NB4 (cell line): Measurements from ENCODE around the gene RETREG2.

Experiments
- DNase-seq: peaks from one replicate; pipeline ENCODE4 v3.0.0; 2010; ENCODE audit warnings: low read depth
- H3K4me3 ChIP-seq: one replicate; pipeline ENCODE4 v1.5.1; 2011; ENCODE audit warnings: mild to moderate bottlenecking, low read depth, low read length, moderate library complexity
- CTCF ChIP-seq: IDR thresholded peaks from one replicate; pipeline ENCODE4 v1.5.1; 2012; ENCODE audit warnings: low read depth, low read length
- MAX ChIP-seq: IDR thresholded peaks from 2 replicates; pipeline ENCODE4 v1.6.1; 2011; ENCODE audit warnings: low read depth, low read length
- MYC ChIP-seq: IDR thresholded peaks from 2 replicates; pipeline ENCODE4 v1.6.1; 2011; ENCODE audit warnings: low read depth, low read length
- POLR2A ChIP-seq: IDR thresholded peaks from 2 replicates; pipeline ENCODE4 v1.6.1; 2011; ENCODE audit warnings: mild to moderate bottlenecking; ENCODE audit not compliant: insufficient read length; ENCODE audit errors: extremely low read depth

RETREG2 gene

GRCh38 chr2:219207884-219208740 is 30.0 kb downstream of the RETREG2 start:
- DNase-seq: no peak
- TF ChIP-seq POLR2A (no peak), MYC (no peak), CTCF (no peak), MAX (no peak)
- H3K4me3 ChIP-seq: no peak overlapping the region

DNA sequence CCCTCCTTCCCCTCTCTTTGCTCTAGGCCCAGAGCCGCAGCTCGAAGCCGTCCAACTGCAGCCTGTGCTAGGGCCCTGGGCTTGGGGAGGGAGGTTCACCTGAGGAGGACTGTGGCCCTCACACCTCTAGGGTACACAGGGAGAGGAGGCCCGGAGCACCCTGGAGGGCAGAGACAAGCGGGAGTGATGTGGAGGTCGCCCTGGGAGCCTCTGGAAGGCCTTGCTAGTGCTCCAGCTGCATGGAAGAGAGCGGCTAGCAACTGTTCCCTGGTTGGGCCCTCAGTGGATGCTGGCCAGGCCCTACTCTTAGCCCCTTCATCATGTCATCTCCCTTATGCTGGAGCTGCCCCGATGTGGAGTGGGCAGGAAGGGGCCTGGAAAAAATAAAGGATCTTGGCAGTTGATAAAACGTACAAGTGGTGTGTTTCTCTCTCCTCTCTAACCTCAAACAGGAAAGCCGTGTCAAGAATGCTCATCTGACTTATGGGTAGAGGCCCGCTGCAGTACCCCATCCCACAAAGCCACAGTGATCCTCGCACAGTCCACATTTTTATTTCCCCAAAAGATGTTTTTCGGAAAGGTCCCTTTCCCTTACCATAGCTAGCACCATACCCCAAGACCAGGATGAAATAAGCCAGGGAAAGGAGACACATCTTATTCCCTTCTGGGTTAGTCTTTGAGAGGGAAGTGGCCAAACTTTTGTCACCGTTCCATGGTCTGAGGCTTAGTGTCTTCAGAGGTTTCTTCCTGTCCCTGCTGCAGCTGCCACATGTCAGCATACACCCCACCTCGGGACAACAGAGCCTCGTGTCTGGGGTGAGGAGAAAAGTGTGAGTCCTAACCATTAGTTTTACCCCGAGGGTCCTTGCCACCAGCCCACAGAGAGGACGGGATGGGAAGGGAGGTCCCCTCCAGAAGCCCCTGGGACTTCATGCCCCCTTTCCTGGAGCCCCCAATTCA is 31.4 kb downstream of the RETREG2 start:
- DNase-seq: no peak
- no peak for TF ChIP-seq POLR2A
- TF ChIP-seq MAX: no peak
- TF ChIP-seq MYC: no peak
- TF ChIP-seq CTCF: no peak
- no peak overlapping the region for H3K4me3 ChIP-seq

DNA sequence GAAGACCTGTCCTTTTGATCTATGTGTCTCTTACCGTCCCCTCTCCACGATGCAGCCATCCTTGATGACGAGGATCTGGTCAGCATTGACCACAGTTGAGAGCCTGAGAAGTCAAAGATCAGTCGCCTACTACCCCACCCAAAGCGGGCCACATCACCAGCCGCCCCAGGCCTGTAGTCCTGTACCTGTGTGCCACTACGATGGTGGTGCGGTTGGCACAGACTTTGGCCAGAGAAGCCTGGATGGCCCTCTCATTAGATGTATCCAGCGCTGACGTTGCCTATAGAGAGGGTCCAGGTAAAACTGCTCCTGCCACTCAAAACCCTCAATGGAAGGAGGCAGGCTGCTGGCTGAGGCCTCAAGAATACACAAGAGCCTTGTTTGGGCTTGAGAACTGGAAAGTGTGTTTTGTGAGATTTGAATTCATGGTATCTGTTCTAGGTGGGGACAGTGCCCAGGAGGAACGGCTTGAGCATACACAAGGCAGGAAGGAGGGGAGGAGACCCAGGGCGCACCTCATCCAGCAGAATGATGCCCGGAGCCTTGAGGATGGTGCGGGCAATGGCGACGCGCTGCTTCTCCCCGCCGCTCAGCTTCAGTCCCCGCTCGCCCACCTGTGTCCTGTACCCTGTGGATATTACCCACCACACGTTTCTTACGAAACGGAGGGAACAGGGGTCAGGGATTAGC is 32.3 kb downstream of the RETREG2 start:
- no peak overlapping the region for H3K4me3 ChIP-seq
- no peak for DNase-seq
- no peak for TF ChIP-seq MAX
- no peak for TF ChIP-seq MYC
- no peak for TF ChIP-seq CTCF
- TF ChIP-seq POLR2A: no peak

- no peak for TF ChIP-seq MAX
- TF ChIP-seq CTCF: no peak
- TF ChIP-seq POLR2A: no peak
- TF ChIP-seq MYC: no peak
- no peak overlapping the region for H3K4me3 ChIP-seq
- DNase-seq: no peak
Observed at GRCh38 chr2:219210886-219211362, 32.8 kb downstream of the RETREG2 start.

- H3K4me3 ChIP-seq: no peak overlapping the region
- no peak for DNase-seq
- TF ChIP-seq POLR2A (no peak), CTCF (no peak), MYC (no peak), MAX (no peak)
Observed at GRCh38 chr2:219213026-219213415, 34.9 kb downstream of the RETREG2 start.
